Peyer's patch (tissue), 4 donors: Measurements from ENCODE around the gene BPHL. TPM values are rescaled to one million over a fixed set of nuclear protein-coding genes. Genes with fewer than 3 reads are reported as not detected.
"Not testable (repeated sequence)": the region's sequence is repeated elsewhere in the genome, so short reads cannot be mapped to it uniquely, and the experiment has no call there.

ENCODE experiments used
- DNase-seq, 3 donors: peaks; one replicate each; pipeline ENCODE4 v3.0.0-alpha.2; 2017 to 2019
- H3K27ac ChIP-seq, 4 donors: fragments of 200-600 bp; sonication (generic); one replicate each; pipeline ENCODE4 v1.5.1; 2016 to 2019
- H3K27me3 ChIP-seq, 2 donors: fragments of 200-600 bp; sonication (generic); one replicate each; pipeline ENCODE4 v1.5.1; 2019
- H3K36me3 ChIP-seq, 3 donors: fragments of 200-600 bp; sonication (generic); one replicate each; pipeline ENCODE4 v1.5.1; 2016 to 2019
- H3K4me1 ChIP-seq, 4 donors: fragments of 200-600 bp; sonication (generic); one replicate each; pipeline ENCODE4 v1.5.1; 2016 to 2019
- H3K4me3 ChIP-seq, 4 donors: fragments of 200-600 bp; sonication (generic); 1 replicate in 3 of 4; 2 replicates in 1 of 4; pipeline ENCODE4 v1.5.1; 2016 to 2019; ENCODE audit warnings: mild to moderate bottlenecking in 1 of 4
- H3K9me3 ChIP-seq, 4 donors: fragments of 200-600 bp; sonication (generic); one replicate each; pipeline ENCODE4 v1.5.1; 2016 to 2019; ENCODE audit warnings: mild to moderate bottlenecking in 1 of 4
- POLR2A ChIP-seq, 2 donors: fragments of 450-650 bp; IDR thresholded peaks; one replicate each; pipeline ENCODE4 v1.5.1; 2017; ENCODE audit warnings: antibody characterized with exemption in 2 of 2, mild to moderate bottlenecking in 2 of 2, moderate library complexity in 2 of 2
- total RNA-seq, 4 donors: library from RNA; depleted of rRNA; stranded (reverse); fragments of >200 nt; gene quantifications; one replicate each; pipeline ENCODE4 v1.1.0, GENCODE V29; 2016
- TF ChIP-seq, protein P1 (sequence below), 6 experiments: fragments of 450-650 bp in 4 of 6; fragments of 200-600 bp in 2 of 6; sonication (generic) in 1 of 6; IDR thresholded peaks; one replicate each; pipeline ENCODE4 v1.5.1; 2017 to 2019; ENCODE audit warnings: antibody characterized with exemption in 6 of 6, mild to moderate bottlenecking in 3 of 6, moderate library complexity in 1 of 6

BPHL gene
- total RNA-seq, 4 donors from 2014 or later, result 21.5 to 73.1 (median 68.2) TPM

DNA sequence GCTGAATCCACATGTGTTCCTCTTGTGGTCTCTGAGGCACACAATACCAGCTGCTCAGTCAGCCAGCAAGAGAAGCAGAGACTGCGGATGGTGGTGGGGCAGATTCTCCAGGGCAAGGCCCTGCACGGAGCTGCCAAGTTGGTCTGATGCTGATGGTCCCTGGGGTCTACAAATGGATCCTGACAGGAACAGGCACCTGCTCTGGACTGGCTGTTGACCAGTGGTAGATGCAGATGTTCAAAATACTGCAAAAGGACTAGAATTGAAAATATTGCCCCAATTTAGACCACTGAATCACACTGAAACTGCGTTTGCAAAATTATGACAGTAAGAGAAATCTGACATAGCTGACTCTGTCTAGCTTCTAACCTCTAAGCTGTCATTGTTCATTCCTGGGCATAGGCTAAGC is 68.5 kb downstream of the BPHL start:
- Histone ChIP-seq H3K9me3 (no peaks in the 10 kb centered on the region), H3K4me1 (no peaks in the 10 kb centered on the region), H3K4me3 (no peak overlapping the region), H3K27ac (no peak overlapping the region), H3K36me3 (no peaks in the 10 kb centered on the region), H3K27me3 (no peaks in the 10 kb centered on the region)
- TF ChIP-seq, protein P1, sequence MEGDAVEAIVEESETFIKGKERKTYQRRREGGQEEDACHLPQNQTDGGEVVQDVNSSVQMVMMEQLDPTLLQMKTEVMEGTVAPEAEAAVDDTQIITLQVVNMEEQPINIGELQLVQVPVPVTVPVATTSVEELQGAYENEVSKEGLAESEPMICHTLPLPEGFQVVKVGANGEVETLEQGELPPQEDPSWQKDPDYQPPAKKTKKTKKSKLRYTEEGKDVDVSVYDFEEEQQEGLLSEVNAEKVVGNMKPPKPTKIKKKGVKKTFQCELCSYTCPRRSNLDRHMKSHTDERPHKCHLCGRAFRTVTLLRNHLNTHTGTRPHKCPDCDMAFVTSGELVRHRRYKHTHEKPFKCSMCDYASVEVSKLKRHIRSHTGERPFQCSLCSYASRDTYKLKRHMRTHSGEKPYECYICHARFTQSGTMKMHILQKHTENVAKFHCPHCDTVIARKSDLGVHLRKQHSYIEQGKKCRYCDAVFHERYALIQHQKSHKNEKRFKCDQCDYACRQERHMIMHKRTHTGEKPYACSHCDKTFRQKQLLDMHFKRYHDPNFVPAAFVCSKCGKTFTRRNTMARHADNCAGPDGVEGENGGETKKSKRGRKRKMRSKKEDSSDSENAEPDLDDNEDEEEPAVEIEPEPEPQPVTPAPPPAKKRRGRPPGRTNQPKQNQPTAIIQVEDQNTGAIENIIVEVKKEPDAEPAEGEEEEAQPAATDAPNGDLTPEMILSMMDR (IDR thresholded peaks at IDR 0.05), result no peak
- no peak for TF ChIP-seq POLR2A (IDR thresholded peaks at IDR 0.05)
- DNase-seq, result no peak

DNA sequence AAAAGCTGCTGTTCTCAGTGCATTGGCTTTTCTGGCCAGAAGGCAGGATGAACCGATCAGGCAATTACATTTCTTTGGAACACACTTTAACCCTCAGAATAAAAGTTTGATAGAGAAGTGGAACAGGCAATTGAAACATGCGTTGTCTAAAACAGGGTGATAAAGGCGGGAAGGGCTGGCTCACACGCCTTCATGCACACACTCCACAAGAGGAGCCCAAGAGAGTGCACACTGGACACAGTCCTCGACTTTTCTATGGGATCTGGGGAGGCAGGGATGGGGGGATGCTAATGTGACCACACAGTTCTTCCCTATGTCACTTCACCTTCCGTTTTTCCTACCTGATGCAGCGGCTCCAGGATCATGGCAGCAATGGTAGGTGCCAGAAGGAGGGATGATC is 69.8 kb downstream of the BPHL start:
- H3K36me3 ChIP-seq, result no peaks in the 10 kb centered on the region
- no peak overlapping the region for H3K27ac ChIP-seq
- H3K27me3 ChIP-seq, result no peaks in the 10 kb centered on the region
- TF ChIP-seq, protein P1 (IDR thresholded peaks at IDR 0.05), result no peak
- no peak for TF ChIP-seq POLR2A (IDR thresholded peaks at IDR 0.05)
- no peaks in the 10 kb centered on the region for H3K4me1 ChIP-seq
- no peak overlapping the region for H3K4me3 ChIP-seq
- no peak for DNase-seq
- no peaks in the 10 kb centered on the region for H3K9me3 ChIP-seq

DNA sequence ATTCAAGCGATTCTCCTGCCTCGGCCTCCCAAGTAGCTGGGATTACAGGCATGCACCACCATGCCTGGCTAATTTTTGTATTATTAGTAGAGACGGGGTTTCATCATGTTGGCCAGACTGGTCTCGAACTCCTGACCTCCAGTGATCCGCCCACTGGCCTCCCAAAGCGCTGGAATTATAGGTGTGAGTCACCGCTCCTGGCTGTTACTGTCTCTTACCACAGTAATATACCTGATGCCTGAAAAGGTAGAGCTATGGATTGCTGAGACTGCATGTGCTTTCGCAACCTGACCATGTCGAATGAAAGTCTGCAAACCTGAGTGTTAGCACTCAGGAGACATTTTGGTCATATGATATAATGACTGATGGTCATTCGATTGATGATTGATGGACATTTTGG is 70.7 kb downstream of the BPHL start:
- H3K4me3 ChIP-seq, H3K27me3 ChIP-seq, DNase-seq, H3K36me3 ChIP-seq, H3K27ac ChIP-seq, H3K4me1 ChIP-seq, H3K9me3 ChIP-seq: not testable (repeated sequence)

DNA sequence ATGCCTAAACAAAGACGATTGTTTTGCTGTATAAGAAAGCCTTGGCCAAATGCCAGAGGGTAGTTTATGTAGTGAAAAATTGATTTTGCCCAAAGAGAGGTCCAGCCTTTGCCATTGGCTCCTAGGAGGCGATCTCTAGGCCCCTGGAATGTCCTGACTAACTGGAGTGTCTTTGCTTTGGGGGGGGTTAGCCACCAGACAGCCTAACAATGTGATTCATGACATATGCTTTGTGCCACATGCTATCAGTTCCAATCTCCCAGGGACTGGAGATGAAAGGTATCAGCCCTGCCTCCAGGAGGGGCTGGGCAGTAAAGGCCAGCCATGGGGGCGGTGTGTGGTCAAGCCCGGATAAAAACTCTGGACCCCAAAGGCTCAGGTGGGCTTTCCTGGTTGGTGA is 71.5 kb downstream of the BPHL start:
- H3K4me3 ChIP-seq, result no peak overlapping the region
- no peaks in the 10 kb centered on the region for H3K4me1 ChIP-seq
- TF ChIP-seq, protein P1 (IDR thresholded peaks at IDR 0.05), result no peak
- DNase-seq, result no peak
- H3K9me3 ChIP-seq, result no peaks in the 10 kb centered on the region
- H3K27me3 ChIP-seq, result no peaks in the 10 kb centered on the region
- H3K36me3 ChIP-seq, result no peaks in the 10 kb centered on the region
- H3K27ac ChIP-seq, result no peak overlapping the region

DNA sequence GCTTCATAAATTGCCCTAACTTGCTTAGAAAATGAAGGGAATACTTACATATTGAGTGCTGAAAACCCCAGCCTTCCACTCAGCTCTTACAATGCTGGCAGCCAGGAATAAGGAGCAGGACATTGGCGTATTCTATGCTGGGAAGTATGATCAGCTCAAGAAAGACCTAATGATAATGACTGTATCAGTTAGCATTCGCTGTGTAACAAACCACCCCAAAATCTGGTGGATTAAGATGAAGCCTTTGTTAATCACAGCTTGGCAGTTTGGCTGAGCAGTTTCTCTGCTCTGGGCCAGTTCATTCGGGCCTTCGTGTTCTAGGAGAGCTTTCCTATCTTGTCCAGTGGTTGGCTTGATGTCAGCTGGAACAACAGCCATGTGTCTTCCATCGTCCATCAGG is 72.3 kb downstream of the BPHL start:
- TF ChIP-seq, protein P1 (IDR thresholded peaks at IDR 0.05), result no peak
- no peak for TF ChIP-seq POLR2A (IDR thresholded peaks at IDR 0.05)
- no peak overlapping the region for H3K27ac ChIP-seq

DNA sequence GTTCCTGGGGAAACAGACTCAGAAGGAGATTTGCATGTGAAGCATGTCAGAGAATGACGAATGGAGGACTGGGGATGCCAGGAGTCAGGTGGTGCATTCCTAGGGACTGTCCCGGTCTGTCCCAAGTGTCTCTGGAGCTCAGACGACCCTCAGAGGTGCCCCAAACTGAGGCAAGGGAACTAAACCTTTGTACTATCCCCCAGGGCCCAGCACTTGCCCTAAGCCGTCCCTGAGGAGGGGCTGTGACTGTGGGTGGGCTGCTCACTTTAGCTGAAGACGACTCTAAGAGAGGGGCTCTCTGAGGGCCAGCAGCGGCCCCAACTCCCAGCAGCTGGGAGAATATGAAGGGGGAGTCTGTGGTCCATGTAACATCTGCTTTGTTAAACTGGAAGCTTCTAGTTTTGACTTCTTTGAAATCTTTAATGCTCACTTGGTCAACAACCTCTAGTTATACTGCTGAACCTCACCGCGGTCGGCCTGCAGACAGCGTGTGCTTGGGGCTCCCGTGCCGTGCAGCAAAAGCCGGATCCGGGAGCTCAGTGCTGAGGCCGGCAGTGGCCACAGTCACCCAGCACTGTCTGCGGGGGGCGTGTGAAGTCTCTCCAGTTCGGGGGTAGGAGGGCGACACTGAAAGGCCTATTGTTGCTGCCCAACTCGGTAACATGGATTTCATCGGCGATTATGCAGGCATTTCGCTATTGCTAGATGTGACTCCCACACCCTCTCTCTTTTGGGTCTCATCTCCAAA is 74.8 kb downstream of the BPHL start:
- Histone ChIP-seq H3K36me3 (no peaks in the 10 kb centered on the region), H3K4me3 (no peak overlapping the region), H3K4me1 (no peaks in the 10 kb centered on the region), H3K27me3 (no peaks in the 10 kb centered on the region), H3K9me3 (no peaks in the 10 kb centered on the region), H3K27ac (no peak overlapping the region)
- TF ChIP-seq POLR2A (IDR thresholded peaks at IDR 0.05), result no peak
- TF ChIP-seq, protein P1 (IDR thresholded peaks at IDR 0.05), result no peak
- no peak for DNase-seq

More for the DNA sequence above, 72.3 kb downstream of the BPHL start:
- Histone ChIP-seq H3K9me3 (no peaks in the 10 kb centered on the region), H3K4me1 (no peaks in the 10 kb centered on the region), H3K4me3 (no peak overlapping the region), H3K27me3 (no peaks in the 10 kb centered on the region), H3K36me3 (no peaks in the 10 kb centered on the region)
- no peak for DNase-seq
